Activated CD4-positive, alpha-beta T cell treated with anti-CD3 and anti-CD28 coated beads, Interleukin-10, Interleukin-2, amounts not matched to agents 100 ng/mL and 50 ng/mL, durations not matched to agents 16 hours and 8 hours (primary cell): ENCODE results near the gene UBE2D1.

ENCODE experiments used
- DNase-seq: peaks from one replicate; pipeline ENCODE4 v3.0.0-alpha.2; 2020

The UBE2D1 gene

DNA sequence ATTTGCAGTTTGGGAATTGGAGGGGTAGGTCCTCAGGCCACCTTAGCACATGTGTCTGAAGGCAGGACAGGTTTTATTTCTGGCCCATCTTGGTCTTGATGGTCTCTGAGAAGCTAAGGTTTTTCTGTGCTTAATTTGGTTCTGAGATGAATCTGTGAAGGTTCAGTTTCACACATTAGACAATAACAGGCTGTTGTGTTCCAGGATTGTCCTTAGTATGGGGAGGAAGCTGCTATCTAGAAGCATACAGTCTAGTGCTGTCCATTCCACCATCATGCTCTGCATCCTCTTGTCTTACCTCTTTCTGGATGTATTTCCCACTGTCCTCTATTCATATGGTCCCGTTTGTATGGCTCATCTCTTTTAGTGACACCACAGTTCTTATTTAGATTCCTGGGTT, 7.1 kb downstream of the UBE2D1 start:
- DNase-seq: no peak

DNA sequence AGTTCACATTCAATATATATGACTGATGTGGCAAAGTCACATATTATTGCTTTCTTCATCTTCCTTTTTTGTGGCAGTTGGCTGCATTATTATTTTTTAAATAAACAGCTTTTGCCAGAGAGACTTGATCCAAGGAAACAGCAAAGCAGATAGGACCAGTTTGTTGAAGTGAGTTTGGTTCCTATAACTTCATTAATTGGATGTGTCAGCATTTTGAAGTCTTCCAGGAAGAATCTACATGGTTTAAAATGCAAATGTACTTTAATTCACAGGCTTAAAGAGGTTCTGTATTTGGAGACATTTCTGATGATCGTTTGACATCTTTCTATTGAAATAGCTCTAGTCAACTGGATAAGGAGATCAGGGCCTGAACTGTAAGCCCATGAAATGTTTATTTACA, 13.2 kb downstream of the UBE2D1 start:
- no peak for DNase-seq

DNA sequence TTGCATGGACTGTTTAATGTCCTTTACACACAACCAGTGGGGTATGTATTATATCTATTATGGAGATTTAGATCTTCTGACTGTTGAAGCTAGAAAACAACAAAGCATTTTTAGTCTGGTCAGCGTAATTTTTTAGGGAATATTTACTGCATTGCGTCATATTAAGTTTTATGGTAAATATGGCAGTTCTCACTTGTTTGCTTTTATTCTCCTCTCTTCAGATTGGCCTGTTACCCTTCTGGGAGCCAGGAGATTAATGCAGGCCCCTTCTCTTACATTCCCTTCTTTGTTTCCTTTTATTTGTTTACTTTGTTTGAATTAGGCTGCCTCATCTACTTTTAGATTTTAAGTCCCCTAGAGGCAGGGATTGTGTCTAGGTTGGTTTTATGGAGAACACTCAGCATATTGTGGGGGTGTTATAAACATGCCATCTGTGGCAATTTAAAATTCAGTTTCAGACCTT, 13.8 kb downstream of the UBE2D1 start:
- no peak for DNase-seq

DNA sequence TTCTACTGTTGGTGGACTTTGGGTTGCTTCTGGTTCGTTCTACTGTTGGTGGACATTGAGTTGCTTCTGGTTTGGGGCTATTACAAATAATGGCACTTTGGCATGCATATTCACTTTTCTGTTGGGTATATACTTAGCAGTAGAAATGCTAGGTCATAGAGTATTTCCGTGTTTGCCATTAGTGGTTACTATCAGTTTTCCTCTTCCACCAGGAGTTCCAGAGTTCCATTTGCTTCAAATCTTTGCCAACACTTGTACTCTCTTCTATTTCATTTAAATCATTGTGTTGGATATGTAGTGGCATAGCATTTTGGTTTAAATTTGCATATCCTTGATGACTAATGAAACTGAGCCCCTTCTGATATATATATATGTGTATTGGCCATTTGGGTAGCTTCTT, 15.2 kb downstream of the UBE2D1 start:
- DNase-seq: no peak

DNA sequence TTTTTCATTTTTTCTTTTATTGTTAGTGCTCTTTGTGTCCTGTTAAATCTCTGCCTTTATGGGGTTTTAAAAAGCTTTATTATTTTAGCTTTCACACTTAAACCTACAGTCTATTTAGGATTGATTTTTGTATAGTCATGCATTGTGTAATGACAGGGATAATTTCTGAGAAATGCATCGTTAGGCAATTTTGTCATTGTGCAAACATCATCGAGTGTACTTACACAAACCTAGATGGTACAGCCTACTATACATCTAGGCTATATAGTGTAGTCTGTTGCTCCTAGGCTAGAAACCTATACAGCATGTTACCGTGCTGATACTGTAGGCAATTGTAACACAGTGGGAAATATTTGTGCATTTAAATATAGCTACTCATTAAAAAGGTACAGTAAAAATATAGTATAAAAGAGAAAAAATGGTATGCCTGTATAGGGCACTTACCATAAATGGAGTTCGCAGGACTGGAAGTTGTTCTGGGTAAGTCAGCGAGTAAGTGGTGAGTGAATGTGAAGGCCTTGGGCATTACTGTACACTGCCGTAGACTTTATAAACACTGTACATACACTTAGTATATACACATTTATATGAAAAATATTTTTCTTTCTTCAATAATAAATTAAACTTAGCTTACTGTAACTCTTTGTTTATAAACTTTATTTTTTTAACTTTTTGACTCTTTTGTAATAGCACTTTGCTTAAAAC, 16.0 kb downstream of the UBE2D1 start:
- DNase-seq: no peak

DNA sequence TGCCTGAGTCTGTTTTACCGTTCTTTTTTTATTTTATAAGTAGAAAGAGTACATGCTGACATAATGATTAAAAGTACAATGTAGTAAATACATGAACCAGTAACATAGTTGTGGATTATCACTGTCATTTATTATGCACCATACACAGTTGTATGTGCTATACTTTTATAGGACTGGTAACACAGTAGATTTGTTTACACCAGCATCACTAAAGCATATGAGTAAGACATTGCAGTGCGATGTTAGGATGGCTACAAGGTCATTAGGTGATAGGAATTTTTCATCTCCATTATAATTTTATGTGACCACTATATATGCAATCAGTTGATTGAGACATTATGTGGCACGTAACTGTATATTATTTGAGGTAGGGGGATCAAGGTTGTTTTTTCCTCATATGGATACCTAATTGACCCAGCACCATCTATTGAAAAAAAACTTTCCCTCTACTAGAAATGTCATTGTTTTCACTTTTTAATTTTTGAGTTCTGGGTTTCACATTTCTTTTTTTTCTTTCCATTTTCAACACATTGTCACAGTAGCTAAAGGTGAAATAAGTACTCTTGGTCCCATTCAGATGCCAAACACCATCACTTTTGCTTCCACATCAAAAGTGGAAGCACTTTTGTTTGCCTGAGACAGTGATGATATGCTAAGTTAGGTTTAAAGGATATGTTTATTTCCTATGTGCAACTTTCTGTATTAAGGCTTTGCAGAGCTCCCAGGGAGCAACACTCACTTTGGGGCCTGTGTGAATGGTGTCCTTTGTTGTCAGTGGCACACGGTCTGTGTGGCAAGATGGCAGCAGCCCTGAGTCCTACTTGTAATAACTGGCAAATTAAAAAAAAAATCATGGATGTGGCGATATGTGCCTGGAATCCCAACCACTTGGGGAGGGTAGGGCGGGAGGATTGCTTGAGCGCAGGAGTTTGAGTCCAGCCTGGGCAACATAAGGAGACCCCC, 17.1 kb downstream of the UBE2D1 start:
- no peak for DNase-seq

DNA sequence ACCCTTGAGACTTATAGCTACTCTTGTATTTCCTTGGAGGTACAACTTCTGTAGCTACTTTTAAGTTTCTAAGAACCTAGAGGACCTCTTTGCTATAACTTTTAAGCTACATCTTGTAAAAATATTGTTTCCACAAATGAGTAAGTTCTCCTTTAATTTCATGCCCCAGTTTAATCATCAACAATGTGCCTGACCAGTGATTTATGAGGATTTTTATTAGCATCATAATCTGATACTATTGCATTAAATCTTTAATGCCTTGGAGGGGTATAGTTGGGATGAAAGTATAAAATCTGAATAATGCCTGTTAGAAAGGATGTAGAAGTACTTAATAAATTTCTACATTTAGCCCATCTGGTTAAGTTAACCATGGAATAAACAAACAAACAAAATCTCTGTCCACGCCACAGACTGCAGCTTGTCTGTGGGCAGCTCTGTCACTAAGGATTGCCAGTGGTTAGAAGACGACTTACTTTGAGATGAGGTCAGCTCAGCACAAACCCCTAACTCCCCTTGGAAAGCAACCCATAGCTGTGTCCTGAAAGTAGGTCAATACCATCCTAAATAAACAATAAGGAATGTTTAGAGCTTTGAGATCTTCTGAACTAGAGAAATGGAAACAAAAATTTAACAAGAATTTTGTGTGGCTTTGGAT, 18.3 kb downstream of the UBE2D1 start:
- DNase-seq: no peak

DNA sequence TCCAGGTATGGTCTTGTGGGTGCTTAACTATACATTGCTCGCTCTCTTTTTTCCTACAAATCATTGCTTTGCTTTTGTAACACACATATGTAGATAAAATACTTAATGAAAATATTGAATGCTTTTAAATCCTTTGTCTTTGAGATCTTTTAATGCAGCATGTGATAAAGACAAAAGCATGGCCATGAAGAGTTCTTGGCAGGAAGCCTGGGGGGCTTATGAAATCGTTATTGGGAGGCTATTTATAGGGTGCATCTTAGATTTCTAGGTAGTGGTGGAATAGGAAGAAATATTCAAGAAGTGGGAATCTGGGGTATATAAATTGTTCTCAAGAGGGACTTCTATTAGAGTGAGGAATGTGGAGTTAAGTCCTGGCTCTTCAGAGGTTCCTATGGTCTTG, 21.9 kb downstream of the UBE2D1 start:
- DNase-seq: no peak

DNA sequence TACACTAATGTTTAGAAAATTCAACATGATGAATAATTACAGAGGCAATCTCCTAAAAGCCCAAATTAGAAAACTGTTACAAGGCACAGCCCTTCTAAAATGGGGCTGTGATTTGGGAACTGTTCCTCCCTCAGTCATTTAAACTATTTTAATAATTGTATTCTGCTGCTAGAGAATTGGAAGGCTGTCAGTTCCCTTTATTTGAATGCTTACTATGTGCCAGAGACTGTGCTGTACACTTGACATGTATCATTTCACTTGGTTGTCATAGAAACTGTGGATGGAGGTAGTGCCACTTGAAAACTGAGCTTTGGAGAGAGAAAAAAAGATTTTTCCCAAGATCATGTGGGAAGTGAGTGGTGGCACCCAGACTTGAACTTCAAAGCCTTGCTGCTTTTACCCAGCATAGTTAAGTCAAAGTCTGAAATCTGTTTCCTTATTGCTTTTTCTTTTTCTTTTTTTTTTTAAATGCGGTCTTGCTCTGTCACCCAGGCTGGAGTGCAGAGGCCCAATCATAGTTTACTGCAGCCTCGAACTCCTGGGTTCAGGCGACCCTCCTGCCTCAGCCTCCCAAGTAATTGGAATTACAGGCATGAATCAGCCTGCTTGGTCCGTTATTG, 23.6 kb downstream of the UBE2D1 start:
- DNase-seq: no peak

DNA sequence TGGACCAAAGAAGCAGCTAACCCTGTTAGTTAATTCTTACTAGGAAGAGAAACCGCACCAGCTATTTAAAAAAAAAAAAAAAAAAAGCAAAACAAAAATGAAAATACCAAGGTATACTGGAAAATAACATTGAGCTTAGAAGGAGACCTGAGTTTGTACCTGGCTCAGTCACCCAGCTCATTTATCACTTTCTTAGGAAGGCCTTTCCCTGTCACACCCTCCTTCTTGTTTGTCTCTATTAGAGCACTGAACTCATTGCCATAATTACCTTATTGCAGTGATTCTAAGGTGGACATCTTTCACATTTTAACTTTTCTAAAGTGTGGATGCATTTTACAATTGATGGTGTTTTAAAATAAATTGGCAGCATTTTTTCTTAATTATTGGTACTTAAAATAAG, 24.1 kb downstream of the UBE2D1 start:
- no peak for DNase-seq

DNA sequence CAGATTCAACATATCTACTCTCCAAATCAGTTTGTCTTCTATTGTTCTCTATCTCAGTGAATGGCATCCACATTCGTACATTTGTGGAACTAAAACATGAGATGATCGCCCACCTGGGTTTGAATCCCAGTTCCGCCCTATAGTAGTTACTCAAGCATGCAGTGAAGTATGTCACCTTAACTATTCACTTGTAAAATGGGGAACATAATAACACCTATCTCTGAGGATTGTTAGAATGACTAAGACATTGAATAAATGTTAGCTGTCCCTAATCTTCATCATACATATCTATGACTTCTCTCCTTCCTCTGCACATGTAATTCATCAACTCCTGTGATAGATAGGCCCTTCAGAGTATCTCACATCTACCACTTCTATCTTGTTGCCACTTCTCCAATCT, 24.7 kb downstream of the UBE2D1 start:
- DNase-seq: no peak

DNA sequence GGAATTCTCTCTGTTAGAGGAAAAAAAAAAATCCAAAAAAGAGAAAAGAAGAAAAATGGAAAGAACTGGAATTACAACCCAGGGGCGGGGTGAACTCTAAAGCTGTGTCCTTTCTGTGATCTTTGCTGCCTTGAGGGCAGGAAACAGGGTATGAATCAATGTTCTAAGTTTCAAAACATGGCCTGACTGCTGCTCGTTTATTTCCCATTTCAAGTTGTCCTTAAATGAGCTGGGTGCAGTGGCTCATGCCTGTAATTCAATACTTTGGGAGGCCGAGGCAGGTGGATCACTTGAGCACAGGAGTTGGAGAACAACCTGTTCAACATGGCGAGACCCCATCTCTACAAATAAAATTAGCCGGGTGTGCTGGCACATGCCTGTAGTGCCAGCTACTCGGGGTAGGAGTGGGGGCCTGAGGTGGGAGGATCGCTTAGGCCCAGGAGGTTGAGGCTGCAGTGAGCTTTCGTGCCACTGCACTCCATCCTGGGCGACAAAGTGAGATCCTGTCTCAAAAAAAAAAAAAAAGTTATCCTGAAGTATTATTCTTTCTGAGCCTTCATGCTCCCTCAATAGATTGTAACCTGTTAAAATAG, 25.7 kb downstream of the UBE2D1 start:
- DNase-seq: no peak

DNA sequence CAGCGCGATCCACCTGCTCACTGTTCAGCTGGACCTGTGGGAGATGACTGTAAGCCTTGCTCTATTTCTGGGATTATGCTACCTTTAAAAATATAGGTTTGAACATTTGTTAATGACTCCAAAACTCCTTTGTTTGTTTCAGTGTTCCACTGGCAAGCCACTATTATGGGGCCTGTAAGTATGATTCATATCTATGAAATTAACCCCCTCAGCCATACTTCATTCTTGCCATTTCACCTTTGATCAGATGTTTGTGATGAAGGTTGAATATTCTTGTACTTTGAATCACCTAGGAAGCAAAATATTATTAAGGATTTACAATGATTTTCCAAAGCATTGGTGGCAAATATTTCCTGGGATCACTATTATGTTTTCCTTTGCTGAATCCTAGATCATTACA, 26.5 kb downstream of the UBE2D1 start:
- no peak for DNase-seq

DNA sequence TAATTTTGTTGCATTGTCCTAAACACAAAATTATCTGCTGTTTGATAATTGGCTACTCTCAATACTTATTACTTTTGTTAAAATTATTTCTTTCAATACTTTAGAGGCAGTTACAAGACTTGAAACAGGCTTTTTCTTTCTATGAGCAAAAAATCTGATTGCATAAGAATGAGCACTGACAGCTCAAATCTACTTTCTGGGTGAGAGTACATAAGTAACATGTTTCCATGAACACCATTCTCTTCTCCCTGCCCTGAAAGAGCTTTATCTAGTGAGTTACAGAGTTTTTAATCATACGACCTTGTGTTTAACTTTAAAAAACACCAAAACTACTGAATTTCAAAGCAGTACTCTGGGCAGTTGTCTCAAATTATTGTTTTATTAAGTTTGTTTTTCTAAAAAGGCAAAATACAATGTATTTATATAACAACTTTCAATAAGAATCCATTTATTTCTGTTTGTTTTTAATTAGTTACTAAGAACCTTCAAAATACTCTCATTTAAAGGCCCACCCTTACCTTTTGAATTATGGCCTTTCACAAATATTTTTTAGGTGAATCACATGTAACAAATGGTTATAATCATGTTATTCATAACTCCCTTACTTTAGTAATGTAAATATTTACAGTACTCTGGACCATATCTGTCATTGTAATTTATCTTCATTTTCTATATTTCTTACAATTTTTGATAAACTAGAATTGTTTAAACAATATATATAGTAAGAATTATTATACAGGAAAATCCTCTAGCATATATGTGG, 27.4 kb downstream of the UBE2D1 start:
- no peak for DNase-seq

DNA sequence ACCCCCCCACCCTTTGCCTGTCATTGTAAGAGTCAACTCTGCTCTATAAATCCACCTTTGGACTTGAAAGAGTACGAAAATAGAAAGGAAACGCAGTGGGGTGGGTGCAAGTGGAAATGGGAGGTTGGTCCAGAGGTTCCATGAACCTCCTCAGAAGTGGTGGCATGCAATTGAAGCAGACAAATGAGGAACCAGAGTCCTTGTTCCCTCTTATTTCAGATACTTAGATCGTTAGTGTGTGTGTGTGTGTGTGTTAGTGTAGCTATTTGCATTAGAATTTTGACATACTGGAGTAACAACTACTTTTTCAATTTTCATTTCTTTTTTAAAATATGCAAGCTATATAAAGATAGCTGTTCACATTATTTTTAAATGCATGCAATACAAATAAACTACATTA, 32.3 kb downstream of the UBE2D1 start:
- DNase-seq: no peak

DNA sequence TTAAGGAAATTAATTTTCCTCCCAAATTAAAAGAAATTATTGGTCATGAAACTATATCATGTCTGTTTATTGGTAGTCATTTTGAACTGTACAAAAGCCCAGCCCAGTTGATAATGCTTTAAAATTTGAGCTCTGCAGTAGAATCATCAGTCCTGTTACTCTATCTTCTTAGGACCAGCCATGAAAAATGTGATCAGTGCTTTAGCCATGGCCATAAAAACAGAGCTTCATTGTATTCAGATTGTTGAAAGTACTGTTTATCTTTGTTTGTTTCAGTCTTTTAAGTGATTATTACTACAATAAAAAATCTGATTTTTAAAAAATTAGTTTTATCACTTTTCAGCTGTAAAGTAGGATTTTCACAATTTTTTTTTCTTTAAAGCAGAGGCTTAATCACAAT, 36.7 kb downstream of the UBE2D1 start:
- no peak for DNase-seq

DNA sequence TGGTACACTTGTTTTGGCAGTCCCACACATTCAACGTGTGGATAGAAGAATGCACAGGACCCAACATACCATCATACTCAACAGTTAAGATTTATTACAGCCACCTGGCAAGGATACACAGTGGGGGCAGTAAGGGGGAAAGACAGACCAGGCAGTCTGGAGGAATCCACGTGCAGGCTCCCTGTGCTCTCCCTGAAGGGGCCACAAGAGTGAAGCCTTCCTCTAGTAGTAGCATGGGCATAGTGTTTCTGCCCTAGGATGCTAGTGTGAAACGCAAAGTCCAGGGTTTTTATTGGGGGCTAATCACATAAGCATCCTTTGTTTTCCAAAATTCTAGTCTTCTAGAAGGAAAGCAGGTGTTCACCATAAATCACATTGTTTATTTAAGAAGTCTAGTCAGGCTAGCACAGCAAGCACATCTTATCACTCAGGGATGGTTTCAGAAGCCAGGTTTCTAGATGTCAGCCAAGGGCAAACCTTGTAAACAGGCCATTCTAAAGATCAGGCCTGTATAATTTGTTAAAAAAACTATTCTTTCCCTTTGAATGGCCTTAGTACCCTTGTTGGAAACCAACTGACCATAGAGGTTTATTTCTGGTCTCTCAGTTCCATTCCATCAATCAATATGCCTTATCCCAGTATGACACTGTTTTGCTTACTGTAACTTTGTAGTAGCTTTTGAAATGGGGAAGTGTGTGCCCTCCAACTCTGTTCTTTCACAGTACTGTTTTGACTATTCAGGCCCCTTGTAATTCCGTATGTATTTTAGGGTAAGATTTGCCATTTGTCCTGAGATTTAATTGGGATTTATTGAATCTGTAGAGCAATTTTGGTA, 38.0 kb downstream of the UBE2D1 start:
- no peak for DNase-seq

DNA sequence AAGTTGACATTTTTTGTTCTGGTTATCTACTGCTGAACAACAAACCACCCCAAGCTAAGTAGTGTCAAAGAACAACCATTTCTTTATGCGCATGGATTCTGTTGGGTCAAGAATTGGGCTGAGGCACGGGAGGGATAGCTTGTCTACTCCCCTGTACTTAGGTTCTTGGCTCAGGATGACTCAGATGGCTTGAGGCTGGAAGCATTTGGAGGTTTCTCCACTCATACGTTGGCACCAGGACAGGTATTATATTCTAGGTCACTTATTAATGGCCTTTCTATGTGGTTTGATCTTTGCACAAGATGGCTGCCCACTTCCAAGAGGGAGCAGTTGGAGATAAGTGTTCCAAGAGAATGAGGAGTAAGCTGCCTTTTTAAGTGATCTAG, 38.6 kb downstream of the UBE2D1 start:
- DNase-seq: no peak

DNA sequence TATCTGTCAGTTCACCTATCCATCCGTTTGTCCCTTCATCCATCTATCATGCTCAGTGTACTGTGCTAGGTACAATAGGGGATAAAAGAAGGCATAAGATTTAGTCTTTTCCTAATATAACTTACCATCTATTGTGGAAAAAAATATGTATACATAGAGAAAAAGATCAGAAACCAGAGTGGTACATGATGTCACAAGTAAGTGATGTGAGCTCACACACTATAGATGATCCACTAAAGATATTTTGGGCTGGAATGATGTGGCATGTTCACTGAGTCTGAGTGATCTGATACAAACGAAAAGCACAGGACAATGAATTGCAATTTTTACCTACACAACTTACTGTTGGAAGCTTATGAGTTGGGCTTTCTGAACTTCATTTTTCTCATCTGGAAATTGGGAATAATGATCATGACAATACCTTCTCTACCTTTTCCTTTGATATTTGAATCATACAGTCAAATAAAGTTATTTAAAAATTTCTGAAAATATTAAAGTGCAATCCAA, 47.7 kb downstream of the UBE2D1 start:
- no peak for DNase-seq

DNA sequence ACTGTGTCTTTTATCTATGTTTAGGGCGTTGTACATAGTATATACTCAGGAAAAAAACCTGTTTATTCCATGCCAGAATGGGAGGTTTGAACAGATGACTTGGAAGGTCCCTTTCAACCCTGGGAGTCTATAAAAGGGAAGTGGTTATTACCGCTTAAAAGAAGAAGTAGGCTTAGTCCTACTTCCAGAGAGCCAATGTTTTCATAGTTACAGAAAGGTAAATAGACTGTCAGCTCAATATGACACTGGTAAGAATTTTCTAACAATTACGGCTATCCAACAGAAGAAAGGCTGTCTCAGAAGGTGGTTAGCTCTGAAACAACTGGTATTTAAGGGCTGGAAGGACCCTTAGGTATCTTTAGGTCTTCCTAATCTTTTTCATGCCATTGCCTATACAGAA, 49.3 kb downstream of the UBE2D1 start:
- DNase-seq: peak; percentile 10

DNA sequence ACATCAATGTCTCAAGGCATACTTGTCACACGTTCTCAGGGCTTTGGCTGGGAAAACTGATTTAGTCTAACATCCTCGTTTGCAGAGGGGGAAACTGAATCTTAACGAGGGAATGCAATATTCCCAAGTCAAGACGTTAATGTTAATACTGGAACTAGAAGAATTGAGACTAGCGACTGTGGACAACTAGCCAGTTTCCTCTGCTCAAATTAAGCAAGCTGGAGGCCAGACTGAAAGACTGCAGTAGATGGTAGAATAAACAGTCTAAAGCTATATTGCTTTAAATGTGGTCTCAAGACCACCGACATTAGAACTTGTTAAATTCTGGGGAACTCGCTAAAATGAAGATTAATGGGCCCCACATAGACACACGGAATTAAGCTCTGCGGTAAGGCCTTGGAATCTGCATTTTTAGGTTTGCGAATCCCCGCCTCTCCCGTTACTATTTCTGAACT, 49.8 kb downstream of the UBE2D1 start:
- DNase-seq: no peak
